Measurements from ENCODE around the gene NFE2L1. TPM values are rescaled to one million over a fixed set of nuclear protein-coding genes. Genes with fewer than 3 reads are reported as not detected.
A peak's percentile ranks its signal among the peaks of the same experiment; 100 is the strongest.
"Not testable (repeated sequence)": the region's sequence is repeated elsewhere in the genome, so short reads cannot be mapped to it uniquely, and the experiment has no call there.

The NFE2L1 gene
- total RNA-seq, 3 donors from 2014 or later (not counting 1 experiment from before 2014, with no cell fraction given), result 38.6 to 53.4 (median 47.5) TPM

DNA sequence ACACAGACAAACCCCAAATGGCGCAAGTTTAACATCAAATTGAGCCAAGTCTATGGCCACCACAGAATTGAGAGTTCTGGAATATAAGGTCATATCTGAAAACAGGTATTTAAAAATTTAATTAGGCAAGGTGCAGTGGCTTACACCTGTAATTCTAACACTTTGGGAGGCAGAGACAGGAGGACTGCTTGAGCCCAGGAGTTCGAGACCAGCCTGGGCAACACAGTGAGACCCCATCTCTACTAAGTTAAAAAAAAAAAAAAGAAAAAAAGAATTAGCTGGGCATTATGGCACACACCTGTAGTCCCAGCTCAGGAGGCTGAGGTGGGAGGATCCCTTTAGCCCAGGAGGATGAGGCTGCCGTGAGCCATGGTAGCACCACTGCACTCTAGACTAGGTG, 19.1 kb downstream of the NFE2L1 start:
- Mint-ChIP-seq H3K27ac (peak overlapping the region in 1 of 2 donors; percentile 31), H3K9me3 (no peaks in the 10 kb centered on the region), H3K4me3 (no peak overlapping the region), H3K4me1 (no peaks in the 10 kb centered on the region), H3K36me3 (no peaks in the 10 kb centered on the region), H3K27me3 (ENCODE audit: low read depth in 2 of 2) (no peaks in the 10 kb centered on the region)
- H3K27me3 ChIP-seq (ENCODE audit: control insufficient read depth, insufficient read depth, low read length), result no peaks in the 10 kb centered on the region
- no peak overlapping the region for H3K27ac ChIP-seq (ENCODE audit: low read length)
- H3K4me1 ChIP-seq (ENCODE audit: control insufficient read depth, insufficient read depth, low read length), result no peaks in the 10 kb centered on the region
- 100% methylated on average over 3 of the region's 3 CpGs for WGBS (ENCODE audit: insufficient coverage)
- TF ChIP-seq, protein P1, sequence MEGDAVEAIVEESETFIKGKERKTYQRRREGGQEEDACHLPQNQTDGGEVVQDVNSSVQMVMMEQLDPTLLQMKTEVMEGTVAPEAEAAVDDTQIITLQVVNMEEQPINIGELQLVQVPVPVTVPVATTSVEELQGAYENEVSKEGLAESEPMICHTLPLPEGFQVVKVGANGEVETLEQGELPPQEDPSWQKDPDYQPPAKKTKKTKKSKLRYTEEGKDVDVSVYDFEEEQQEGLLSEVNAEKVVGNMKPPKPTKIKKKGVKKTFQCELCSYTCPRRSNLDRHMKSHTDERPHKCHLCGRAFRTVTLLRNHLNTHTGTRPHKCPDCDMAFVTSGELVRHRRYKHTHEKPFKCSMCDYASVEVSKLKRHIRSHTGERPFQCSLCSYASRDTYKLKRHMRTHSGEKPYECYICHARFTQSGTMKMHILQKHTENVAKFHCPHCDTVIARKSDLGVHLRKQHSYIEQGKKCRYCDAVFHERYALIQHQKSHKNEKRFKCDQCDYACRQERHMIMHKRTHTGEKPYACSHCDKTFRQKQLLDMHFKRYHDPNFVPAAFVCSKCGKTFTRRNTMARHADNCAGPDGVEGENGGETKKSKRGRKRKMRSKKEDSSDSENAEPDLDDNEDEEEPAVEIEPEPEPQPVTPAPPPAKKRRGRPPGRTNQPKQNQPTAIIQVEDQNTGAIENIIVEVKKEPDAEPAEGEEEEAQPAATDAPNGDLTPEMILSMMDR (IDR thresholded peaks at IDR 0.05), result no peak
- no peak overlapping the region for H3K4me3 ChIP-seq (ENCODE audit: low read length)
- DNase-seq, result no peak
- no peak for ATAC-seq
- H3K36me3 ChIP-seq (ENCODE audit: control insufficient read depth, insufficient read depth, low read length), result peaks cover 36% of the 10 kb centered on the region
- intact Hi-C loops (cut with micrococcal nuclease), result no loop called here
- no peaks in the 10 kb centered on the region for H3K9me3 ChIP-seq (ENCODE audit: control insufficient read depth, insufficient read depth, low read length)

DNA sequence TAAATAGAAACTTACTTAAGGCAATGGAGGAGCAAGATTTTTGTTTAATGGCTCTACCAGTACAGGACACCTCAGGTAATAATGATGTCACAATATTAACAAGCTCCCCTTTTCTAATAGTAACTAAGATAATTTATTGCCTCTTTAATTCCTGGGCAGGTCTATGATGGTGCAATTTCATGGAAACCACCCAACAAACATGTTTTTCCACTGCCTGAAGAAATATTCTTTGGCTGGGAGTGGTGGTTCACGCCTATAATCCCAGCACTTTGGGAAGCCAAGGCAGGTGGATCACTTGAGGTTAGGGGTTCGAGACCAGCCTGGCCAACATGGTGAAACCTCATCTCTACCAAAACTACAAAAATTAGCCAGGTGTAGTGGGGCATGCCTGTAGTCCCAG, 19.6 kb downstream of the NFE2L1 start:
- H3K4me1 Mint-ChIP-seq; H3K27me3 ChIP-seq (ENCODE audit: control insufficient read depth, insufficient read depth, low read length); H3K4me3 ChIP-seq (ENCODE audit: low read length); H3K27ac ChIP-seq (ENCODE audit: low read length); H3K4me3 Mint-ChIP-seq; H3K27ac Mint-ChIP-seq; H3K9me3 ChIP-seq (ENCODE audit: control insufficient read depth, insufficient read depth, low read length); H3K4me1 ChIP-seq (ENCODE audit: control insufficient read depth, insufficient read depth, low read length); DNase-seq; ATAC-seq; intact Hi-C loops (cut with micrococcal nuclease); H3K36me3 Mint-ChIP-seq; H3K27me3 Mint-ChIP-seq (ENCODE audit: low read depth in 2 of 2); H3K9me3 Mint-ChIP-seq: not testable (repeated sequence)
- H3K36me3 ChIP-seq (ENCODE audit: control insufficient read depth, insufficient read depth, low read length), result peaks cover 32% of the 10 kb centered on the region
- 100% methylated on average over 2 of the region's 2 CpGs for WGBS (ENCODE audit: insufficient coverage)

DNA sequence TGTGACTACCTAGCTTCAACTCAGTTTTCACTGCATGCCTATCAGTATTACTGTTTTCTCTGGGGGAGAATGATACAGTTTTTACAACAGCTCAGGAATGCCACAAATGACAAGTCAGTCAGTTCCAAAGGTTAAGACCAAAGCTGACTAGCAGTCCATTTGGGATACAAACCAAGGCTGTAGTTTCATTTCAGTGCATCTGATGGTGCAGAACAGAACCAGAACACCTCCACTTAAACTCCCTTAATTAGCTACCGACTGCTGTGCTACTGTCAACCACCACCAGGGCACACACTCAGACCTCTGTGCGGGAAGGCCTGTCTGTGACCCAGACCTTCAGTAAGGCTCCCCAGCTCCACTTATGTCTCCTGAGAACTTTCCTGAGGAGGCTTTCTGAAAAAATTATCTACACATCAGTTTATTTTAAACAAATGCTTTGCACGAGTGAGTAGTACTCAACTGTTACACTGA, 20.4 kb downstream of the NFE2L1 start:
- TF ChIP-seq, protein P1 (IDR thresholded peaks at IDR 0.05), result no peak
- intact Hi-C loops (cut with micrococcal nuclease), result no loop called here
- Mint-ChIP-seq H3K36me3 (no peaks in the 10 kb centered on the region), H3K27ac (no peak overlapping the region), H3K4me1 (no peaks in the 10 kb centered on the region), H3K27me3 (ENCODE audit: low read depth in 2 of 2) (no peaks in the 10 kb centered on the region), H3K4me3 (no peak overlapping the region), H3K9me3 (no peaks in the 10 kb centered on the region)
- Histone ChIP-seq H3K4me3 (ENCODE audit: low read length) (no peak overlapping the region), H3K27me3 (ENCODE audit: control insufficient read depth, insufficient read depth, low read length) (no peaks in the 10 kb centered on the region), H3K4me1 (ENCODE audit: control insufficient read depth, insufficient read depth, low read length) (no peaks in the 10 kb centered on the region), H3K9me3 (ENCODE audit: control insufficient read depth, insufficient read depth, low read length) (no peaks in the 10 kb centered on the region), H3K27ac (ENCODE audit: low read length) (no peak overlapping the region), H3K36me3 (ENCODE audit: control insufficient read depth, insufficient read depth, low read length) (peaks cover 32% of the 10 kb centered on the region)
- ATAC-seq, result no peak
- WGBS (ENCODE audit: insufficient coverage), result 94% methylated on average over 3 of the region's 3 CpGs
- peak in 1 of 2 donors; percentile 26 for DNase-seq

DNA sequence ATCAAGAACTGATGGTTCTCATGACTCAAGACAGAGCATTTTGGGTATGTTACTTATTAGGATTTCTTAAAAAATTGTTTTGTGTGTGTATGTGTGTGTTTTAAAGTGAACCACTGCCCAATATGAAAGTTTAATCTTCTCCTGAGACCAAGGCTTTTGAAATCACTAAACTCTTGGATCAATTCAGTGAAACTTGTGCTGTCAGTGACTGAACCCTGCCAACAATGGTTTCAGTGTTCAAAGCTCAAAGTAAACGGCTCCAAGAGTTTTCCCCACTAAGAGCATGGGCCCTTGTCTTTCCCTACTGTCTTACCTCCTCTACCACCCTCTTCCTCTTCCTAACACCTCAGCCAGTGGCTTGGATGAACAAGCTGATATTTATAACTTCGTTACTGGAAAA, 22.0 kb downstream of the NFE2L1 start:
- WGBS (ENCODE audit: insufficient coverage), result 96% methylated on average over 2 of the region's 2 CpGs
- Mint-ChIP-seq H3K36me3 (no peaks in the 10 kb centered on the region), H3K9me3 (no peaks in the 10 kb centered on the region), H3K27me3 (ENCODE audit: low read depth in 2 of 2) (no peaks in the 10 kb centered on the region), H3K4me1 (no peaks in the 10 kb centered on the region), H3K27ac (no peak overlapping the region), H3K4me3 (no peak overlapping the region)
- H3K27me3 ChIP-seq (ENCODE audit: control insufficient read depth, insufficient read depth, low read length), result no peaks in the 10 kb centered on the region
- H3K4me3 ChIP-seq (ENCODE audit: low read length), result no peak overlapping the region
- H3K27ac ChIP-seq (ENCODE audit: low read length), result no peak overlapping the region
- peaks cover 29% of the 10 kb centered on the region for H3K36me3 ChIP-seq (ENCODE audit: control insufficient read depth, insufficient read depth, low read length)
- no peak for ATAC-seq
- intact Hi-C loops (cut with micrococcal nuclease), result loop anchor here (10.0 kb wide), 1 partner anchor 125 kb away; the partner anchor contains the start of gene PNPO
- TF ChIP-seq, protein P1 (IDR thresholded peaks at IDR 0.05), result no peak
- H3K9me3 ChIP-seq (ENCODE audit: control insufficient read depth, insufficient read depth, low read length), result no peaks in the 10 kb centered on the region
- no peaks in the 10 kb centered on the region for H3K4me1 ChIP-seq (ENCODE audit: control insufficient read depth, insufficient read depth, low read length)
- no peak for DNase-seq
